Measurements from ENCODE around the gene ETDC. TPM values are rescaled to one million over a fixed set of nuclear protein-coding genes. Genes with fewer than 3 reads are reported as not detected.

Gene ETDC
- total RNA-seq, 1 experiment from 2014 or later, result not detected

DNA sequence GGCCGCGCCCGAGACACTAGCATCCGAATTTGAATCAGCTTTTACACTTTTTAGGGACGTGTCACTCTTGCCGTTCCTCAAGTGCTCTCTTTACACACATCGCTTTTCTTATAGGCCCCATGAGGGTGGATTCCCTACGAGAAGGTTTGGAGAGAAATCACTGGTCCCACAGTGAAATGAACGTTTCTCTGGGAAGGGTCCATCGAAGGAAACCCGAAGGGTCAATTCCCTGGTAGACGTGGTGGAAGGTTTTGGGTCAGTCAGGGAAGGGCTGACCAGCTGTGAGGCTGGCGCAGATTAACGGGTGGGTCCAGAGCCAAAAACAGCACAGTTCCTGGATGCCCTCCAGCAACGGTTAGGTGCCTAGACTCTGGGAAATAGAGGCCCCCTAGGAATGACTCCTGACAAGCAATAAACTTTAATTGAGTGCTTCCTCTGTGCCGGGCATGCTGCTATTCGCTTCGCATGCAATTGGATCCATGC is 35.9 kb downstream of the ETDC start:
- TF ChIP-seq, protein P1, sequence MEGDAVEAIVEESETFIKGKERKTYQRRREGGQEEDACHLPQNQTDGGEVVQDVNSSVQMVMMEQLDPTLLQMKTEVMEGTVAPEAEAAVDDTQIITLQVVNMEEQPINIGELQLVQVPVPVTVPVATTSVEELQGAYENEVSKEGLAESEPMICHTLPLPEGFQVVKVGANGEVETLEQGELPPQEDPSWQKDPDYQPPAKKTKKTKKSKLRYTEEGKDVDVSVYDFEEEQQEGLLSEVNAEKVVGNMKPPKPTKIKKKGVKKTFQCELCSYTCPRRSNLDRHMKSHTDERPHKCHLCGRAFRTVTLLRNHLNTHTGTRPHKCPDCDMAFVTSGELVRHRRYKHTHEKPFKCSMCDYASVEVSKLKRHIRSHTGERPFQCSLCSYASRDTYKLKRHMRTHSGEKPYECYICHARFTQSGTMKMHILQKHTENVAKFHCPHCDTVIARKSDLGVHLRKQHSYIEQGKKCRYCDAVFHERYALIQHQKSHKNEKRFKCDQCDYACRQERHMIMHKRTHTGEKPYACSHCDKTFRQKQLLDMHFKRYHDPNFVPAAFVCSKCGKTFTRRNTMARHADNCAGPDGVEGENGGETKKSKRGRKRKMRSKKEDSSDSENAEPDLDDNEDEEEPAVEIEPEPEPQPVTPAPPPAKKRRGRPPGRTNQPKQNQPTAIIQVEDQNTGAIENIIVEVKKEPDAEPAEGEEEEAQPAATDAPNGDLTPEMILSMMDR (IDR thresholded peaks at IDR 0.05; ENCODE audit: unreplicated experiment), result no peak
- ChIA-PET POLR2A (interaction anchor here (0.9 kb wide), 1 partner anchor 11 kb away, joined by 3 read pairs; no protein-coding TSS in a partner anchor), CTCF (no interaction called here)
- Mint-ChIP-seq H3K4me1 (ENCODE audit: insufficient read depth, unreplicated experiment) (no peaks in the 10 kb centered on the region), H3K9me3 (ENCODE audit: unreplicated experiment) (no peaks in the 10 kb centered on the region), H3K4me3 (ENCODE audit: unreplicated experiment) (peak overlapping the region; percentile 81), H3K27ac (ENCODE audit: low read depth, unreplicated experiment) (peak overlapping the region; percentile 97), H3K36me3 (ENCODE audit: insufficient read depth, unreplicated experiment) (peaks cover 8% of the 10 kb centered on the region), H3K27me3 (ENCODE audit: insufficient read depth, unreplicated experiment) (peaks cover 2% of the 10 kb centered on the region)
- BruUV-seq (replicated peaks), result TSS peak; percentile 46
- DNase-seq (ENCODE audit: unreplicated experiment), result peak; percentile 75
- intact Hi-C loops (cut with micrococcal nuclease), result no loop called here

GRCh38 chrX:135346975-135347374 is 37.7 kb downstream of the ETDC start:
- Mint-ChIP-seq H3K4me3 (ENCODE audit: unreplicated experiment) (no peak overlapping the region), H3K27ac (ENCODE audit: low read depth, unreplicated experiment) (no peak overlapping the region), H3K9me3 (ENCODE audit: unreplicated experiment) (no peaks in the 10 kb centered on the region), H3K4me1 (ENCODE audit: insufficient read depth, unreplicated experiment) (no peaks in the 10 kb centered on the region), H3K27me3 (ENCODE audit: insufficient read depth, unreplicated experiment) (peaks cover 20% of the 10 kb centered on the region), H3K36me3 (ENCODE audit: insufficient read depth, unreplicated experiment) (peaks cover 8% of the 10 kb centered on the region)
- TF ChIP-seq, protein P1 (IDR thresholded peaks at IDR 0.05; ENCODE audit: unreplicated experiment), result no peak
- intact Hi-C loops (cut with micrococcal nuclease), result no loop called here
- ChIA-PET CTCF (no interaction called here), POLR2A (no interaction called here)
- no TSS peak for BruUV-seq (replicated peaks)
- no peak for DNase-seq (ENCODE audit: unreplicated experiment)

- no peak for DNase-seq (ENCODE audit: unreplicated experiment)
- BruUV-seq (replicated peaks), result no TSS peak
- H3K4me1 Mint-ChIP-seq (ENCODE audit: insufficient read depth, unreplicated experiment), result no peaks in the 10 kb centered on the region
- H3K27ac Mint-ChIP-seq (ENCODE audit: low read depth, unreplicated experiment), result no peak overlapping the region
- ChIA-PET CTCF (no interaction called here), POLR2A (no interaction called here)
- no peak overlapping the region for H3K4me3 Mint-ChIP-seq (ENCODE audit: unreplicated experiment)
- TF ChIP-seq, protein P1 (IDR thresholded peaks at IDR 0.05; ENCODE audit: unreplicated experiment), result no peak
- intact Hi-C loops (cut with micrococcal nuclease), result no loop called here
- H3K27me3 Mint-ChIP-seq (ENCODE audit: insufficient read depth, unreplicated experiment), result peaks cover 22% of the 10 kb centered on the region
- H3K9me3 Mint-ChIP-seq (ENCODE audit: unreplicated experiment), result no peaks in the 10 kb centered on the region
- peaks cover 8% of the 10 kb centered on the region for H3K36me3 Mint-ChIP-seq (ENCODE audit: insufficient read depth, unreplicated experiment)
These were observed 38.2 kb downstream of the ETDC start for GRCh38 chrX:135347381-135348016.

DNA sequence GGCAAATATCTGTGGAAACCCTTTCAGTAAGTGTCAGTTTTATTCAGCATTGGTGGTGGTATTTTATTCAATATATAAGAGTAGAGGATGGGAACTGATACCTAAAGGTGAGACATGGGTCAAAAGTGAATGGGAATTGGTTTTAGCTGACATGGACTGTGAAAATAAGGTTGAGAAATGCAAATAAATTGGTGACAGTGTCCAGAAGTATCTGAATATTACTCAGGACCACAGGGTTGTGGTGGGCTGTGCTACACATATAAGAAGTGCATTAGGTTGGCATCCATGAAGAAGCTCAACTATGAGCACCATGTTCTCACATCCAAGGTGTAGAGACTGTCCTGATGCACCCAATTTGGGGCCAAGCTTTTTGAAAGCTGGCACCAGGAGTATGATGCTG is 45.0 kb downstream of the ETDC start:
- no peaks in the 10 kb centered on the region for H3K9me3 Mint-ChIP-seq (ENCODE audit: unreplicated experiment)
- no TSS peak for BruUV-seq (replicated peaks)
- H3K4me1 Mint-ChIP-seq (ENCODE audit: insufficient read depth, unreplicated experiment), result no peaks in the 10 kb centered on the region
- ChIA-PET CTCF (interaction anchor here (0.6 to 0.8 kb wide), 2 partner anchors 14 to 1123 kb away, joined by 3 read pairs; no protein-coding TSS in a partner anchor), POLR2A (no interaction called here)
- H3K27me3 Mint-ChIP-seq (ENCODE audit: insufficient read depth, unreplicated experiment), result peaks cover 22% of the 10 kb centered on the region
- TF ChIP-seq, protein P1 (IDR thresholded peaks at IDR 0.05; ENCODE audit: unreplicated experiment), result no peak
- H3K36me3 Mint-ChIP-seq (ENCODE audit: insufficient read depth, unreplicated experiment), result peaks cover 2% of the 10 kb centered on the region
- no peak overlapping the region for H3K27ac Mint-ChIP-seq (ENCODE audit: low read depth, unreplicated experiment)
- intact Hi-C loops (cut with micrococcal nuclease), result no loop called here
- H3K4me3 Mint-ChIP-seq (ENCODE audit: unreplicated experiment), result no peak overlapping the region
- no peak for DNase-seq (ENCODE audit: unreplicated experiment)

Other genes starting within 250 kb of the ETDC start
- 0.12 and 0.15 TPM in 2 replicates for gene SMIM10L2B, start 210.8 kb upstream of the ETDC start, total RNA-seq (2022)
- not detected in 2 replicates for gene ETDB, start 189.0 kb upstream of the ETDC start, total RNA-seq (2022)
- not detected in 2 replicates for gene CT55, start 138.1 kb upstream of the ETDC start, total RNA-seq (2022)
- gene ETDA, start 57.4 kb upstream of the ETDC start, total RNA-seq (2022), result not detected in 2 replicates
- gene ZNF75D, start 34.6 kb downstream of the ETDC start, total RNA-seq (2022), result 4.9 and 5.4 TPM in 2 replicates
- gene ZNF449, start 35.3 kb downstream of the ETDC start, total RNA-seq (2022), result 6.2 and 7.6 TPM in 2 replicates
- gene SMIM10L2A, start 112.5 kb downstream of the ETDC start, total RNA-seq (2022), result 0.16 and 0.20 TPM in 2 replicates
- gene INTS6L, start 211.2 kb downstream of the ETDC start, total RNA-seq (2022), result 5.9 and 6.9 TPM in 2 replicates